Measurements from ENCODE around the gene PLCB1.
"Not testable (repeated sequence)": the region's sequence is repeated elsewhere in the genome, so short reads cannot be mapped to it uniquely, and the experiment has no call there.

The PLCB1 gene

DNA sequence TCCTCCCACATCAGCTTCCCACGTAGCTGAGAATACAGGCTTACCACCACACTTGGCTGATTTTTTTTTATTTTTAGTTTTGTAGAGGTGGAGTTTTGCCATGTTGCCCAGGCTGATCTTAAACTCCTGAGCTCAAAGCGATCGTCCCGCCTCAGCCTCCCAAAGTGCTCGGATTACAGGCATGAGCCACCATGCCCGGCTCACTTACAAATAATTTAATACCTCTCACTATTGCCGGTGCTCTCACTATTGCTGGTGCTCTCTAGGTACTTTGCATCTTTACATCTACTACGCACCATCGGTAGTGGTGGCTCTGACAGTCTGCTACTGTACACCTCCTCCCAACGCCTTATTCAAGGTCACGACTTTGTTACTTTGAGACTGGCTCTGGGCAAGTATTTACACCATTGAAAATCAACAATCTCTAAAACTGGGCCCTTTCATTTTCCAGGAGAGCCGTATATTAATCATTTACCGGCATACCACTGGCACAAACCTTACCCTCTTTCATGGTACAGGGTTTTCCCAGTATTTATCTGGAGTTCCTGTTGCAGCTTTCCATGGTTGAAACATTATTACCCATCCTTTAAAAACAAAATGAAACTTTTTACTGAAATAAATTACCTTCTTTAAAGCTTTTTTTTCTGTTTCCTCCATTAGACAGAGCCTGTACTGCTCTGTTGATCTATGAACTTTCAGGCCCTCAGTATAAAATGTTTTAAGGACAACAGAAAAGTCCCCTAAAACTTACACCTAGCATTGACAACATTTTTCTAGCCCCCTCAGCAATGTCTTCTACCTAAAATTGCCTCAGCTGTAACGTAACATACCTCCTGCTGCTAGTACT, 677.3 kb downstream of the PLCB1 start:
- no peak for DNase-seq

DNA sequence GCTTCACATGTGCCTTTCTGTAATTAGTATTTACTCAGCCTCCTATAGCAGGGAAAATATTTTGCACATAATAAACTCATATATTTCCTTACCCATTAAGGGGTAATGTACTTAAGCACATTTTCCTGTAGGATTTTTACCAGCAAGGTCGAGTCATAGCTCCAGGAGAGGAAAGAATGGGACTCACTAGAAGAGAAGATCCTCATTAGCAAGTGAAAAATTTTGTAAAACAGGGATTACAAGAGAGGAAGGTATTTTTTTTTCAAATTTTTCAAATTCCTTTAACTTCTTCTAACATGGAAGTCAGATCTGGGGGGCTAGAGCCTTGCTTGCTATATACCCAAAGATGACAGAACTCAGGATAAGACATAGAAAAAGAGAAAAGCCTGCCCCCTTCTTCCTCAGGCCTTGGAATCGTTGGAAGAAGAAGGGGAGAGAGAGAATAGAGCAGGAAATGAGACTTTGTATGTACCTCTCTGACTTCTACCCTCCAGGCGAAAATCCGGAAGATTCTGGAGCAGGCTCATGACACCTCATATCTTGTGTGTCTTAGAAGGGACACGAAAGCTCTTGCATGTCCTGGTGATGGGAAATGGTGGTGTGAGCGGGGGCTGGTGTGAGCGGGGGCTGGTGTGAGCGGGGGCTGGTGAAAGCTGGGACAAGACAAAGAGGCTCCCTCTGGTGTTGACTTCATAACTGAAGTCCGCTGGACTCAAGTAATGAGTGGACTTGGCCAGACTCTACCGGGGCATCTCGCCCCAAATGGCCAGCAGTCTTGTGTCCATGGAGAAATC, 679.9 kb downstream of the PLCB1 start:
- no peak for DNase-seq

GRCh38 chr20:8812817-8813216, 680.8 kb downstream of the PLCB1 start:
- DNase-seq, result no peak

DNA sequence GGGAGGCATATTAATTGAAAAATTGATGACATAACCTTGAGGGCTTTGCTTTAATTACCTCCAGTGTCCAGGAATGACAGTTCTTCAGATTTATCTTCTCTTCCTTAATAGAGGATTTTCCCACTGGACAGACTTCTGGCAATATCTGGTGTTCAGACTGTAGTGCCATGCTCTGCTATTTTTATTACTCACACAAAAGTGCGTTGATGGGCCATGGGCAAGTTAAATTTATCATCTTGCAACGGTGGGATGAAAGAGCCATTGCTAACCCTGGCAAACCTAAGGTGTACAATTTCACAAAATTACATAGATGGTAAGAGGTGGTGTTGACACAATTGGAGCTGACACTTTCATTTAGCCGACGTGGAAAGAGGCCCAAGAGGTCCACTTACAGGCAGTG, 683.1 kb downstream of the PLCB1 start:
- no peak for DNase-seq

DNA sequence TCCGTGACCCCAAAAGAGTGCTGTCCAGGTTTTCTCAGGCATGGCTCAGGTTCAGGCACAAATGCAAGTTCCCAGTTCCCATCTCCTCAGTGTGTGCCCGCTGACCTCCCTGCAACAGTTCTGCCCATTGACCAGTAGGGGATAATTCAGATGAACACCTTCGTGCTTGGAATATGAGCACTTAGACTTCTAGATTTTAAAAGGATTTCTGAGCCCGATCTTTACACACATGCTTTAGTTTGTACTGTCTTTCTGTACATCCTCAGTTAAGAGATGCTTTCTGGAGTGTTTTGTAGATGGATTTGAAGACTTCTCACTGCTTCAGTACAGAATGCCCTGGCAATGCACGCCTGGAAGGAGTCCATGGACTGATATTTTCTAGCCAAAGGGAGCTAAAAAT, 697.2 kb downstream of the PLCB1 start:
- DNase-seq, result no peak

- not testable (repeated sequence) for DNase-seq
Observed at GRCh38 chr20:8834294-8834693, 702.2 kb downstream of the PLCB1 start.

- DNase-seq, result no peak
Observed at GRCh38 chr20:8834851-8835250, 702.8 kb downstream of the PLCB1 start.

DNA sequence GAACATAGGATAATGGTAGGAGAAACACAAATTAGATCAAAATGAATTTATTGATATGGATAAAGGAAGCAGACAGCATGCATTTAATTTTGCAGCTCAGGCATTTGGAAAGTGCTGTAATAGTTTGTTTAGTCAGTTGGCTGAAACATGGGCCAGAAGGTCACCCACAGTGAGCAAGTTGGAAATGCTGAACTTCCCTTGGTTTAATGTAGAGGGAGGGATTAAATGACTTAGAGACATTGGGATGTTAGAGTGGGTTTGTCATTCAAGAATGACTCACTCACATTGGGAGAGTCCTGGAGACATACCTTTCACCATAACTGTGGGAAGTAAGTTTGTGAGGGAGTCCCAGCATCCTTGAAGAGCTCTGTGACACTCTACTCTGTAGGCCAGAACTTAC, 705.3 kb downstream of the PLCB1 start:
- no peak for DNase-seq

GRCh38 chr20:8842525-8842924, 710.5 kb downstream of the PLCB1 start:
- no peak for DNase-seq

- no peak for DNase-seq
Observed at GRCh38 chr20:8844179-8844578, 712.1 kb downstream of the PLCB1 start.

GRCh38 chr20:8849990-8850389, 717.9 kb downstream of the PLCB1 start:
- DNase-seq, result no peak

GRCh38 chr20:8851446-8851845, 719.4 kb downstream of the PLCB1 start:
- no peak for DNase-seq

- not testable (repeated sequence) for DNase-seq
Observed at GRCh38 chr20:8851919-8852318, 719.9 kb downstream of the PLCB1 start.

DNA sequence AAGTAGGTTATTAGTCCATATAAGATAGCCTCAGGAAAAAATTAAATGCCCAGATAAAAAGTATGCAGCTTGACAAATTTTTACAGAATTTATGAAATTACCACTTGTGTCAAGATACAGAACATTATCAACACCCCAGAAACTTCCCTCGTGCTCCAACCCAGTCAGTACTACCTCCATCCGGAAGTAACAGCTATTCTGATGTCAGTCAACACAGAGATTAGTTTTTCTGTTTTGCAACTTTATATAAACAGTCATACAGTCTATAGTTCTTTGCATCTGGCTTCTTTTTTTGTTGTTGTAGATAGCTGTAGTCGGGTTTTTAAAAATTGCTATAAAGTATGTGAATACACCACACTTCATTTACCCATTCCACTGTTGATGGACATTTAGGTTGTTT, 721.1 kb downstream of the PLCB1 start:
- not testable (repeated sequence) for DNase-seq

DNA sequence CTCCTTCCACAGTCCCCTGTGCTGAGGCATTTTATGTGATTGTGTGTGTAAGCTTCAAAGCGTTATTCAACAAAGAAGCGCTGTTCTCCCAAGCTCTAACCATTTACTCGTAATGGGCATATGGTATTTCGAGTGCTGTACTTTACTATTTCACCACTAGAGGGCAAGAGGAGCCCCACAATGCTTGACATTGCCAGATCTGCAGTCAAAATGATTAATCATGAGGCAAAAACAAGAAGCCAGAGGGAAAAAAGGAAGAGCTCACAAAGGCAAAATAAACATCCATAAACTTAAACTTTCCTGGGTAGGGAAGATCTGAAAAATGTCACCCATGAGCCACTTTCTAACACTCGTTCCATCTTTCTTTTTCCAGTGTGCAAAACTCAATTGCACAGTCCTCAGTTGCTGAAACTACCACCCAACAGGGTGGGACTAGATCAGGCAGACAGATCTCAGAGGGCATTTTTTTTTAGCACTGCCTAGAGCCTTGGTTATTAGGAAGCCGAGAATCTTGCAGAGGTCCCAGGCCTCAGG, 721.8 kb downstream of the PLCB1 start:
- DNase-seq, result peak; percentile 61

- no peak for DNase-seq
Observed at GRCh38 chr20:8854571-8854970, 722.5 kb downstream of the PLCB1 start.

- no peak for DNase-seq
Observed at GRCh38 chr20:8855315-8855714, 723.2 kb downstream of the PLCB1 start.

DNA sequence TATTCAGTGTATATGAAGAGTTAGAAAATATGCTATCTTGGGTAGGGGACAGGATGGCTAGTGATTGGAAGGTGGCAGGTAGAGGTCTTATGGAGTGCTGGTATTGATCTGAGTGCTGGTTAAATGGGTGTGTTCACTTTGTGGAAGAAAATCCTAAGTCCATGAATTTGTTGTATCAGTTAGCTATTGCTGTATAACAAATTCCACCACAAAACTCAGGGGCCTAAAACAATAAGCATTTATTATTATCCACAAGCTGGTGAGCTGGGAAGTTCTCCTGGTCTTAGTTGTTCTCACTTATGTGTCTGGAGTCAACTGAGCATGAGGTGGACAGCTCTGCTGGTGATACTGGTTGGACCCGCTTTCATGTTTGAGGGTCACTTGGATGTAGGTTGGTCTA, 724.6 kb downstream of the PLCB1 start:
- DNase-seq, result no peak

- no peak for DNase-seq
Observed at GRCh38 chr20:8858181-8858787, 726.2 kb downstream of the PLCB1 start.

- no peak for DNase-seq
Observed at GRCh38 chr20:8860011-8860495, 728.0 kb downstream of the PLCB1 start.

GRCh38 chr20:8862092-8862491, 730.0 kb downstream of the PLCB1 start:
- no peak for DNase-seq

DNA sequence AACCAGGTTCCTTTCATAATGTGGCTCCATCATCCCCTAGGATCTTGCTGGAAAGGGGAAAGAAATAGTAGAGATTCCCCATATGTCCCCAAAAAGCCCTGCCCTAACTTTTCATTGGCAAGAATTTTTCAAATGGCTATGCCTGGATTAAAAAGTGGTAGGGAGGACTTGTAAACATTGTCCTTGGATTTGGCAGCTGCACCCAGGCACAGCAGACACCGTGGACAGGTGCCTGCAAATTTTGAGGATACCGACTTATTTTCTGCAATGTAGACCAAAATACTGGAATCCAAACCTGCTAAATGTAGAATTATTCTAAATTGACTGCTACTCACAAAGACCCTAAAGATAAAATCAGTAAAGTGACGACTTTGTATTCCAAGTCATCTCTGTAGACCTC, 733.6 kb downstream of the PLCB1 start:
- no peak for DNase-seq

- no peak for DNase-seq
Observed at GRCh38 chr20:8867038-8867740, 735.1 kb downstream of the PLCB1 start.

Data from NCI-H526 treated with DMSO at 0.1 percent for 48 hours (cell line).